8988T (cell line): ENCODE results near the gene PRR12.
"Not testable (repeated sequence)": the region's sequence is repeated elsewhere in the genome, so short reads cannot be mapped to it uniquely, and the experiment has no call there.

ENCODE experiments used
- DNase-seq: peaks from one replicate; pipeline ENCODE4 v3.0.0; 2011

PRR12 gene

GRCh38 chr19:49592486-49593232 lies 1.7 kb downstream of the PRR12 start:
- peak; percentile 47 for DNase-seq

GRCh38 chr19:49593233-49594113 lies 2.5 kb downstream of the PRR12 start:
- DNase-seq, result peak; percentile 99

- DNase-seq, result no peak
These were observed 3.4 kb downstream of the PRR12 start for GRCh38 chr19:49594157-49594992.

- DNase-seq, result no peak
These were observed 4.2 kb downstream of the PRR12 start for GRCh38 chr19:49594993-49595818.

GRCh38 chr19:49595819-49596404 lies 4.9 kb downstream of the PRR12 start:
- peak; percentile 21 for DNase-seq

GRCh38 chr19:49596407-49596806 lies 5.4 kb downstream of the PRR12 start:
- no peak for DNase-seq

- DNase-seq, result no peak
These were observed 6.1 kb downstream of the PRR12 start for GRCh38 chr19:49596954-49597702.

- DNase-seq, result no peak
These were observed 6.7 kb downstream of the PRR12 start for GRCh38 chr19:49597703-49597974.

- DNase-seq, result peak; percentile 27
These were observed 8.7 kb downstream of the PRR12 start for GRCh38 chr19:49599378-49600295.

- DNase-seq, result no peak
These were observed 10.6 kb downstream of the PRR12 start for GRCh38 chr19:49601482-49602038.

GRCh38 chr19:49602806-49603205 lies 11.8 kb downstream of the PRR12 start:
- no peak for DNase-seq

- DNase-seq, result no peak
These were observed 14.6 kb downstream of the PRR12 start for GRCh38 chr19:49605605-49606004.

GRCh38 chr19:49609499-49610092 lies 18.6 kb downstream of the PRR12 start:
- DNase-seq, result no peak

GRCh38 chr19:49613374-49613773 lies 22.4 kb downstream of the PRR12 start:
- DNase-seq, result no peak

GRCh38 chr19:49614096-49614833 lies 23.3 kb downstream of the PRR12 start:
- no peak for DNase-seq

GRCh38 chr19:49615861-49616260 lies 24.9 kb downstream of the PRR12 start:
- DNase-seq, result no peak

- no peak for DNase-seq
These were observed 25.6 kb downstream of the PRR12 start for GRCh38 chr19:49616532-49616931.

- no peak for DNase-seq
These were observed 26.0 kb downstream of the PRR12 start for GRCh38 chr19:49616945-49617344.

- not testable (repeated sequence) for DNase-seq
These were observed 26.9 kb downstream of the PRR12 start for GRCh38 chr19:49617860-49618259.
